AG08396 (cell line): ENCODE results near the gene GPR101.
"Not testable (repeated sequence)": the region's sequence is repeated elsewhere in the genome, so short reads cannot be mapped to it uniquely, and the experiment has no call there.

Experiments
- DNase-seq: peaks from one replicate; pipeline ENCODE4 v3.0.0; 2012; ENCODE audit warnings: low spot score, mixed read lengths

GPR101 gene

DNA sequence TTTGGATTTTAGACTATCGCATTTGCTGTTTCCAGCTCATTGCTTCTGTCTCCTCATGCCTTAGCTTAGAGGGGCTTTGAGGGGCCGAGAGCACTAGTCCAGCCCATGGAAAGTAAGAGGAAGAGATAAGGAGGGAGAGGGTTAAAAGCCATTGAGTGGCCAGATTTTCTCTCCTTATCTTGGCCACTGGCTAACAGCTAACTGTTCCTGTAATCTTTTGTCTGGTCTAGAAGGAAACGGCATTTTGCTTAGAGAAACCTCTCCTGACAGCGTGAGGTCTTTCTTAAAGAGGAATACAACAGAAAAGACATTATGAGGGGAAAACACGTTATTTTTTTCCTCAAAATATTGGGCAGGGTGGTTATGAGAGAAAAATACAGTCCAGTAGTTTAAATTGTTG, 7.9 kb downstream of the GPR101 start:
- DNase-seq, result no peak

- not testable (repeated sequence) for DNase-seq
Observed at GRCh38 chrX:137000236-137000635, 33.6 kb downstream of the GPR101 start.

- no peak for DNase-seq
Observed at GRCh38 chrX:136999024-136999423, 34.8 kb downstream of the GPR101 start.
